HG02970 (cell line): Measurements from ENCODE around the gene BCAS1.

ENCODE experiments used
- ATAC-seq: cut with Tn5 transposase; IDR thresholded peaks from one replicate; pipeline ENCODE4 v1.9.1; 2021; ENCODE audit warnings: mild to moderate bottlenecking, moderate library complexity, moderate number of reproducible peaks; ENCODE audit not compliant: unreplicated experiment, low FRiP score

BCAS1 gene

GRCh38 chr20:53948383-53949318 is 121.7 kb downstream of the BCAS1 start:
- ATAC-seq: no peak

DNA sequence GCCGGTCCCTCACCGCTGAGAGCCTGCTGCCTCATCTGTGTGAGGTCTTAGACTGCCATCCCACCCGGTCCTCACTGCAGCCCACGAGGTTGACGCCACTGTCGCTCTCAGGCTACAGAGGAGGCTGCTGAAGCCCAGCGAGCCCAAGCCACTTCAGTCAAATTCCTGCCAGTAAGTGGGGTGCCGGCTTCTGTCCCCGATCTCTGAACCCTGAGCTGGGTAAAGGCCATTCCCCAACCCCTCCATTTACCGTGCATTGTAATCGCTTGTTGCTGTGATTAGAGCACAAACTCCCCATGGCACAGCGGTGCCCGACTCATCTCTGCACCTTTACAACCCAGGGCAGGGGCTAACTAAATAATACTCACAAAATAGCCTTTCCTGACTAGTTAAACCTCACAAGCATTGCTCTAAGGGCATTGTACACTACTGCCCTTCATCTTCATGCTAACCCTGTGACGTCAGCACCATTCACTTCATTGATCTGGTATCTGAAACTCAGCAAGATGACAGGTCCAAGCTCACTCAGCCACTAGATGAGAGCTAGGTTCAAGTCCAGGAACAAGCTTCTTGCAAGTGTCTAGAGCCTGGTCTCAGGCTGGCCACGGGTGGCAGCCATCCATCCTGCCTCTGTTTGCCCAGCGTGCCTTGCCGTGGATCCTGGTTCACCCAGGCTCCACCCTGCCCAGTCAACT is 122.7 kb downstream of the BCAS1 start:
- no peak for ATAC-seq

DNA sequence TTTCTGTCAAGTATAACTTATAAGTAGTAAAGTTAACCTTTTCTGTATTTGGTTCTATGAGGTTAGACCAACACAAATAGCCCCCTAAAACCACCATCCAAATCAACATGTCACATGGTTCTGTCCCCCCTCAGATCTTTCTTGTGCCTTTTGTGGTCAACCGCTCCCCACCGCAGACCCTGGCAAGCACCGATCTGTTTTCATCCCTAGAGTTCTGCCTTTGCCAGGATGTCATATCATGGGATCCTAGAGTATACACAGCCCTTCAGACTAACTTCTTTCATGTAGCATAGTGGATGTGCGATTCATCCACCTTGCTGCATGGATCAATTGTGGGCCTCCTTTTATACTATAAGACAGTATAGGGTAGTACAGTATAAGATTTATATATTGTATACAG is 124.3 kb downstream of the BCAS1 start:
- ATAC-seq: no peak

- no peak for ATAC-seq
These were observed 124.9 kb downstream of the BCAS1 start for GRCh38 chr20:53945478-53945877.

- ATAC-seq: no peak
These were observed 125.6 kb downstream of the BCAS1 start for GRCh38 chr20:53944796-53945195.

GRCh38 chr20:53943522-53944291 is 126.7 kb downstream of the BCAS1 start:
- ATAC-seq: no peak

GRCh38 chr20:53942973-53943372 is 127.4 kb downstream of the BCAS1 start:
- no peak for ATAC-seq

GRCh38 chr20:53942472-53942816 is 128.0 kb downstream of the BCAS1 start:
- no peak for ATAC-seq

DNA sequence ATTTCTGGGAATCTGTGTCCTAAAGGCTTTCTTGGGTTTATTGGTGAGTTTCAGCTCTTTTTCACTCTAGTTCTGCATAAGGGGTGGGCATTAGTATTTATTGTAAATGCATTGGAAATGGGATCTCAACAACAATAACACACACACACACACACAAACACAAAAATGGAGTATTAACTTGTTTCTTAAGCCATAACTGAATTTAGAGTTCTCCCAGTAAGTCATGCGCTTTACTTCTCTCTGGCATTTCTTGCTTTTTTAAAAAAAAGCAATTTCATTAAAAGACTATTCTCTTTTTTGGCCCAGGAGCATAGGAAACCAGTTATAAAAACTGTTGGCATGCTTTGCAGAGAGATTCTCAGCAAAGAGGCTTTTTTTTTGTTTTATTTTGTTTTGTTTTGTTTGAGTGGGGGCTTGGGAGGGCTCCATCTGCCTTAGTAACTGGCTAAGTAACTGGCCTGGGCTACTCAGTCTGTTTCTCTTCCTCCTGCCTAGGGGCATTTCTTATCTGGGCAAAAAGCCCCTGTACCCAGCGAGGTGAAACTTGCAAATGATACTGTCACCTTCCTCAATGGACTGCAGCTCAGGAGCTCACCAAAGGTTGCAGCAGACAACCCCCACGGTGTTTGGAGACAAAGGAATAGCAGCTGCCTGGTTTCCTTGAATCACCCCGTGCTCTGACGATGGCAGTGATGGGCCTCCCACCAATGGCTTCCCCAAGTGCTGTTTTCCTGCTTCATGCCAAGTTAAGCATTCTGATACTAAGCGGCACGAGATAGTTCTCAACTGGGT is 128.5 kb downstream of the BCAS1 start:
- no peak for ATAC-seq

- no peak for ATAC-seq
These were observed 129.4 kb downstream of the BCAS1 start for GRCh38 chr20:53940907-53941545.

- ATAC-seq: no peak
These were observed 130.1 kb downstream of the BCAS1 start for GRCh38 chr20:53940360-53940702.

GRCh38 chr20:53939572-53940359 is 130.6 kb downstream of the BCAS1 start:
- ATAC-seq: peak; percentile 46

GRCh38 chr20:53939190-53939571 is 131.2 kb downstream of the BCAS1 start:
- ATAC-seq: no peak

DNA sequence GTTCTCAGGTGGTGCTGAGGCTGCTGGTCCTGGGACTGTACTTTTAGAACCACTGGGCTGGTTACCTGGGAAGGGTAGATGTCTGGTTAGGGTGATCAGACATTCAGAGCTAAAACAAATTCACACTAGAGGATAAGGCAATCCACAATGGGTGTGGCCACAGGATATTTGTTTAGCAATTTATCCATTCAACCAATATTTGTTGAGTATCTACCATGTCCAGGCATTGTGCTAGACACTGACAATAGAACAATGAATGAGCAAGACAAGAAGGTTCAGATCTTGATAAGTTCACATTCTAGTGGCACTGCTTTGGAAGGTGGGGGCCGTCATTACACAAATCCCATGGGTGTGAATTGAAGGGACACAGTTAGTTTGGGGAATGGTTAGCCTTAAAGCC is 131.7 kb downstream of the BCAS1 start:
- ATAC-seq: no peak

DNA sequence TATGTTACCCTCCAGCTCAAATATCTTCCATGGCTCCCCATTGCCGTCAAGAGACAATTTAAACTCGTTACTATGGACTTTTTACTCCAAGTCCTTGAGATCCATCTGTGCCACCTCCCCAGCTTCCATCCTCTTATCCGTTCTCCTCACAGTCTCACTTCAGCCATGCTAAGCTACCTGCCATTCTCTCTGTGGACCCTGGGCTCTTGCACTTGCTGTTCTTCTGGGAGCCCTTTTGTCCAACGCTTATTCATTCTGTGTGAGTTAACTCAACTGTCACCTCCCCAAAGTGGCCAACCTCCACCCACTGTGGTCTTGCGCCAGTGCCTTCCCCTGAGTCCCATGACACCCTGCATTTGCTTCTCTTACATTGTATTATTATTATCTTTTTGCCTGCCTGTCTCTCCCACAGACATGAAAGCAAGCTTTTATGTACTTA is 132.4 kb downstream of the BCAS1 start:
- ATAC-seq: no peak

DNA sequence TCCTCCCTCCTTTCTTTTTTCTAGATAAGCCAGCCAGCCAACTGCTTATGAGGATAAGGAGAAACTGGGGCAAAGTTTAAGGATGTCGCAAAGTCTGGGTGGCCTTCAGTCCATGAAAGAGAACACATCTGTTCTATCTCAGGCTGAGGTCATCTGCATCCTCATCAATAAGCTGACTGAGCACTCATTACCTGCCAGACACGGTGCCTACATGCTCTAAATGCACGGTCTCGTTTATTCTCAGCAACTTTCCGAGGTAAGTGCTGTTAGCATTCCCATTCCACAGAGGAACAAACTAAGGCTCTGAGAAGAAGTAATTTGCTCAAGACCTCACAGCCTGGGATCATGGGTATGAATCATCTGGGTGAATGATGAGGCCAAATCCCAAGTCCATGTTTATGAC is 133.1 kb downstream of the BCAS1 start:
- no peak for ATAC-seq

DNA sequence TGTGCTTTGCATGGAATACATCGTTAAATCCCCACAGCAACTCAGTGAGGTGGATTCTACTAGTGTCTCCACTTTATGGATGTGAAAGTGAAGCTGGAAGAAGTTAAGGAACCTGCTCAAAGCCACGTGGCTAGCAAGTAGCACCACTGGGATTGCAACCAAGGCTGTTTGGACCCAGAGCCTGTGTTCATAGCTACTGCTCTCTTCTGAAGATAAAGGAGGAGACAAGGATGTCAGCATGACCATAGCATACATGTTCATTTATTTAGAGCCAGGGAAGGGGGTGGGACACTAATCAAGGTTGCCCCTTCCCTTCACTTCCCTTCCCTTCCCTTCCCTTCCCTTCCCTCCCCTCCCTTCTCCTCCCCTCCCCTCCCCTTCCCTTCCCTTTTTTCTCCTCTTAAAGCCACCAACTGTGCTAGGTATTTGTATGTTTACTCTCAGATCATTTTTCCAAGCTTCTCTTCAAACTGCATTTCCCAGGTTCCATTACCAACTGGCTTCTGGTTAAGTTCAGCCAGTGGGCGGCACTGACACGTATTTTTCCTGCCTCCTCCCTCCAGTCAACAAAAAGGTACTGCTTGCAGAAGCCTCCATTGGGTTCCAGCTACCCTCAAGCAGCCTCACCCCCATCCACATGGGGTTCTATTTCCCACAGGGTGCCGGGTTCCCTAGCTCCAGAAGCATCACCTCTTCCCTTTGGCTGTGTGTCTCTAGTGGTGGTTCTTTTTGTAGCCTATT is 134.9 kb downstream of the BCAS1 start:
- ATAC-seq: no peak
